Naive thymus-derived CD4-positive, alpha-beta T cell (primary cell): Measurements from ENCODE around the gene TUBGCP2. TPM values are rescaled to one million over a fixed set of nuclear protein-coding genes. Genes with fewer than 3 reads are reported as not detected.

ENCODE experiments used
- ATAC-seq: fragments of 150-1000 bp; cut with Tn5 transposase; 2 replicates; pipeline ENCODE4 v1.10.0; 2021; ENCODE audit warnings: mild to moderate bottlenecking, moderate library complexity
- CTCF ChIA-PET: fragments of 350-600 bp; sonication (Branson Sonifier 250); formaldehyde crosslinking; loops from one replicate; lab custom pipeline; 2021; ENCODE audit warnings: antibody characterized with exemption; lab: Charles Lee
- POLR2A ChIA-PET: fragments of 350-600 bp; sonication (Branson Sonifier 250); formaldehyde crosslinking; loops from one replicate; lab custom pipeline; 2021; ENCODE audit warnings: antibody characterized with exemption, inconsistent platforms; lab: Charles Lee
- DNase-seq, 9 donors: peaks; one replicate each; pipeline versions ENCODE4 v3.0.0 to v3.0.0-alpha.2; 2020 to 2022; ENCODE audit warnings: mixed read lengths in 1 of 9
- H3K27ac ChIP-seq: one replicate; pipeline ENCODE4 v1.7.0; 2013; ENCODE audit warnings: mild to moderate bottlenecking, low read depth, low read length, moderate library complexity
- H3K27me3 ChIP-seq, 2 donors: one replicate each; pipeline ENCODE4 v1.7.0; 2013; ENCODE audit warnings: low read length in 2 of 2, mild to moderate bottlenecking in 2 of 2, moderate library complexity in 2 of 2; ENCODE audit not compliant: control insufficient read depth in 2 of 2, insufficient read depth in 2 of 2
- H3K36me3 ChIP-seq, 3 experiments: 1 replicate in 2 of 3; 2 replicates in 1 of 3; pipeline ENCODE4 v1.7.0; 2013; ENCODE audit warnings: low read length in 3 of 3, mild to moderate bottlenecking in 3 of 3, moderate library complexity in 1 of 3; ENCODE audit not compliant: insufficient read depth in 3 of 3, control insufficient read depth in 2 of 3
- H3K4me1 ChIP-seq, 2 donors: one replicate each; pipeline ENCODE4 v1.7.0; 2013; ENCODE audit warnings: low read length in 2 of 2, mild to moderate bottlenecking in 2 of 2, moderate library complexity in 1 of 2; ENCODE audit not compliant: control insufficient read depth in 2 of 2, insufficient read depth in 2 of 2
- H3K4me3 ChIP-seq: 2 replicates; pipeline ENCODE4 v1.7.0; 2013; ENCODE audit warnings: mild to moderate bottlenecking, low read length
- H3K9me3 ChIP-seq, 3 experiments: 1 replicate in 2 of 3; 2 replicates in 1 of 3; pipeline ENCODE4 v1.7.0; 2013; ENCODE audit warnings: low read length in 3 of 3; ENCODE audit not compliant: control insufficient read depth in 2 of 3
- H3K27ac Mint-ChIP-seq, 9 donors: one replicate each; pipeline ENCODE4 v1.8.0; 2020 to 2022; ENCODE audit warnings: mixed read lengths in 9 of 9, mild to moderate bottlenecking in 8 of 9, moderate library complexity in 5 of 9, inconsistent platforms in 2 of 9
- H3K27me3 Mint-ChIP-seq, 5 donors: one replicate each; pipeline ENCODE4 v1.8.0; 2021 to 2022; ENCODE audit warnings: mixed read lengths in 5 of 5, mild to moderate bottlenecking in 1 of 5
- H3K36me3 Mint-ChIP-seq, 5 donors: one replicate each; pipeline ENCODE4 v1.8.0; 2020 to 2022; ENCODE audit warnings: mixed read lengths in 5 of 5, mild to moderate bottlenecking in 3 of 5, inconsistent platforms in 1 of 5
- H3K4me1 Mint-ChIP-seq, 7 donors: one replicate each; pipeline ENCODE4 v1.8.0; 2020 to 2022; ENCODE audit warnings: mixed read lengths in 7 of 7, mild to moderate bottlenecking in 3 of 7, inconsistent platforms in 1 of 7
- H3K4me3 Mint-ChIP-seq, 10 donors: one replicate each; pipeline ENCODE4 v1.8.0; 2020 to 2022; ENCODE audit warnings: mild to moderate bottlenecking in 10 of 10, mixed read lengths in 10 of 10, moderate library complexity in 6 of 10, inconsistent platforms in 2 of 10
- H3K9me3 Mint-ChIP-seq, 11 donors: one replicate each; pipeline ENCODE4 v1.8.0; 2020 to 2022; ENCODE audit warnings: mixed read lengths in 11 of 11, mild to moderate bottlenecking in 4 of 11, inconsistent platforms in 1 of 11, moderate library complexity in 1 of 11
- intact Hi-C, 2 donors: fragments of 100-400 bp; cut with micrococcal nuclease; formaldehyde crosslinking; loops; one replicate each; pipeline ENCODE4 v1.15.1; 2023
- polyA plus RNA-seq, 2 donors: library from polyadenylated mRNA; unstranded; fragments of 300-500 nt; fragmentation: Illumina TruSeq; gene quantifications; one replicate each; pipeline ENCODE4 v1.2.3, GENCODE V29; 2021
- total RNA-seq, 6 experiments: library from RNA in 5 of 6; stranded (reverse) in 5 of 6; gene quantifications; 1 replicate in 5 of 6; 2 replicates in 1 of 6; pipeline ENCODE4 v1.2.3 and lab custom pipeline; 2021 to 2026

The TUBGCP2 gene
- total and polyA plus RNA-seq, 7 experiments from 2014 or later = 29.6 to 97.0 (median 67.7) TPM

GRCh38 chr10:133272301-133272963, 36.2 kb downstream of the TUBGCP2 start:
- peak overlapping the region in 1 of 9 donors; percentile 86 for H3K27ac Mint-ChIP-seq
- intact Hi-C loops = no loop called here
- peaks cover 0 to 62% (median 0%) of the 10 kb centered on the region in 3 experiments for H3K36me3 ChIP-seq
- H3K4me3 ChIP-seq = no peak overlapping the region
- peak overlapping the region in 1 of 10 donors; percentile 35 for H3K4me3 Mint-ChIP-seq
- H3K9me3 Mint-ChIP-seq = no peaks in the 10 kb centered on the region
- ChIA-PET POLR2A (interaction anchor here (4.5 kb wide), 1 partner anchor 10 kb away, joined by 37 read pairs; no protein-coding TSS in a partner anchor), CTCF (interaction anchor here (1.4 to 1.5 kb wide), 2 partner anchors 9 to 10 kb away, joined by 4 read pairs; no protein-coding TSS in a partner anchor)
- H3K36me3 Mint-ChIP-seq = peaks cover 0 to 3% (median 0%) of the 10 kb centered on the region in 5 donors
- H3K4me1 Mint-ChIP-seq = peaks cover 0 to 15% (median 6%) of the 10 kb centered on the region in 7 donors
- H3K9me3 ChIP-seq = no peaks in the 10 kb centered on the region
- H3K27me3 ChIP-seq = no peaks in the 10 kb centered on the region
- H3K4me1 ChIP-seq = peaks cover 9 to 10% of the 10 kb centered on the region in 2 donors
- DNase-seq (no peak), ATAC-seq (no peak)
- no peak overlapping the region for H3K27ac ChIP-seq
- no peaks in the 10 kb centered on the region for H3K27me3 Mint-ChIP-seq

- Mint-ChIP-seq H3K4me3 (peak overlapping the region in 1 of 10 donors; percentile 29), H3K27ac (peak overlapping the region in 1 of 9 donors; percentile 43), H3K27me3 (no peaks in the 10 kb centered on the region), H3K36me3 (peaks cover 0 to 3% (median 0%) of the 10 kb centered on the region in 5 donors), H3K9me3 (no peaks in the 10 kb centered on the region), H3K4me1 (peaks cover 0 to 15% (median 6%) of the 10 kb centered on the region in 7 donors)
- ChIA-PET CTCF (interaction anchor here (1.4 kb wide), 1 partner anchor 8 kb away, joined by 4 read pairs; no protein-coding TSS in a partner anchor), POLR2A (no interaction called here)
- Histone ChIP-seq H3K27me3 (no peaks in the 10 kb centered on the region), H3K36me3 (peaks cover 0 to 65% (median 0%) of the 10 kb centered on the region in 3 experiments), H3K27ac (peak overlapping the region; percentile 23), H3K9me3 (no peaks in the 10 kb centered on the region), H3K4me3 (no peak overlapping the region), H3K4me1 (peaks cover 4% of the 10 kb centered on the region in 2 donors)
- DNase-seq (no peak), ATAC-seq (no peak)
- intact Hi-C loops = no loop called here
These were observed 37.0 kb downstream of the TUBGCP2 start for GRCh38 chr10:133271521-133272300.

GRCh38 chr10:133270773-133271297, 37.8 kb downstream of the TUBGCP2 start:
- Histone ChIP-seq H3K27ac (no peak overlapping the region), H3K9me3 (no peaks in the 10 kb centered on the region), H3K36me3 (peaks cover 0 to 68% (median 0%) of the 10 kb centered on the region in 3 experiments), H3K27me3 (no peaks in the 10 kb centered on the region), H3K4me3 (no peak overlapping the region), H3K4me1 (peaks cover 4% of the 10 kb centered on the region in 2 donors)
- peaks cover 0 to 11% (median 8%) of the 10 kb centered on the region in 7 donors for H3K4me1 Mint-ChIP-seq
- H3K9me3 Mint-ChIP-seq = no peaks in the 10 kb centered on the region
- H3K36me3 Mint-ChIP-seq = peaks cover 0 to 3% (median 0%) of the 10 kb centered on the region in 5 donors
- ChIA-PET CTCF (interaction anchor here (1.4 kb wide), 1 partner anchor 7 kb away, joined by 4 read pairs; no protein-coding TSS in a partner anchor), POLR2A (no interaction called here)
- intact Hi-C loops = no loop called here
- H3K4me3 Mint-ChIP-seq = no peak overlapping the region
- ATAC-seq (no peak), DNase-seq (no peak)
- no peak overlapping the region for H3K27ac Mint-ChIP-seq
- no peaks in the 10 kb centered on the region for H3K27me3 Mint-ChIP-seq

- CTCF ChIA-PET = no interaction called here
- intact Hi-C loops = no loop called here
These were observed 38.5 kb downstream of the TUBGCP2 start for GRCh38 chr10:133270204-133270603.

GRCh38 chr10:133269367-133269766, 39.3 kb downstream of the TUBGCP2 start:
- Histone ChIP-seq H3K4me3 (no peak overlapping the region), H3K9me3 (no peaks in the 10 kb centered on the region), H3K27me3 (no peaks in the 10 kb centered on the region), H3K36me3 (peaks cover 0 to 68% (median 0%) of the 10 kb centered on the region in 3 experiments), H3K4me1 (peaks cover 3 to 4% of the 10 kb centered on the region in 2 donors), H3K27ac (no peak overlapping the region)
- Mint-ChIP-seq H3K9me3 (no peaks in the 10 kb centered on the region), H3K36me3 (peaks cover 0 to 9% (median 0%) of the 10 kb centered on the region in 5 donors), H3K4me3 (no peak overlapping the region), H3K27ac (no peak overlapping the region), H3K4me1 (peaks cover 10 to 17% (median 12%) of the 10 kb centered on the region in 7 donors), H3K27me3 (no peaks in the 10 kb centered on the region)
- ChIA-PET POLR2A (no interaction called here), CTCF (no interaction called here)
- intact Hi-C loops = no loop called here
- DNase-seq (no peak), ATAC-seq (no peak)

More at GRCh38 chr10:133270204-133270603, 38.5 kb downstream of the TUBGCP2 start:
- H3K4me3 ChIP-seq = no peak overlapping the region
- Mint-ChIP-seq H3K27me3 (no peaks in the 10 kb centered on the region), H3K36me3 (peaks cover 0 to 4% (median 0%) of the 10 kb centered on the region in 5 donors), H3K9me3 (no peaks in the 10 kb centered on the region), H3K4me3 (no peak overlapping the region), H3K27ac (no peak overlapping the region), H3K4me1 (peaks cover 4 to 17% (median 11%) of the 10 kb centered on the region in 7 donors)
- DNase-seq = no peak
- no peak overlapping the region for H3K27ac ChIP-seq
- peaks cover 4% of the 10 kb centered on the region in 2 donors for H3K4me1 ChIP-seq
- no peaks in the 10 kb centered on the region for H3K27me3 ChIP-seq
- ATAC-seq = no peak
- POLR2A ChIA-PET = no interaction called here
- H3K9me3 ChIP-seq = no peaks in the 10 kb centered on the region
- H3K36me3 ChIP-seq = peaks cover 0 to 68% (median 0%) of the 10 kb centered on the region in 3 experiments

- Mint-ChIP-seq H3K4me3 (no peak overlapping the region), H3K9me3 (no peaks in the 10 kb centered on the region), H3K27me3 (no peaks in the 10 kb centered on the region), H3K36me3 (peaks cover 0 to 11% (median 0%) of the 10 kb centered on the region in 5 donors), H3K27ac (no peak overlapping the region), H3K4me1 (peaks cover 19 to 25% (median 20%) of the 10 kb centered on the region in 7 donors)
- no peak overlapping the region for H3K4me3 ChIP-seq
- DNase-seq = no peak
- H3K4me1 ChIP-seq = peaks cover 12 to 13% of the 10 kb centered on the region in 2 donors
- no peaks in the 10 kb centered on the region for H3K9me3 ChIP-seq
- H3K27ac ChIP-seq = no peak overlapping the region
- ChIA-PET POLR2A (interaction anchor here (1.5 kb wide), 1 partner anchor 12 kb away, joined by 7 read pairs; no protein-coding TSS in a partner anchor), CTCF (no interaction called here)
- H3K36me3 ChIP-seq = peaks cover 0 to 65% (median 0%) of the 10 kb centered on the region in 3 experiments
- intact Hi-C loops = no loop called here
- ATAC-seq = no peak
- no peaks in the 10 kb centered on the region for H3K27me3 ChIP-seq
These were observed 40.1 kb downstream of the TUBGCP2 start for GRCh38 chr10:133268532-133268931.
